SKM-1 treated with dmso at 0.1 percent for 144 hours (cell line): ENCODE measurements around the gene C17orf100.

Experiments used
- DNase-seq: peaks from one replicate; lab custom pipeline; 2025; ENCODE audit not compliant: unreplicated experiment; lab: John Stamatoyannopoulos, UW

C17orf100 gene

DNA sequence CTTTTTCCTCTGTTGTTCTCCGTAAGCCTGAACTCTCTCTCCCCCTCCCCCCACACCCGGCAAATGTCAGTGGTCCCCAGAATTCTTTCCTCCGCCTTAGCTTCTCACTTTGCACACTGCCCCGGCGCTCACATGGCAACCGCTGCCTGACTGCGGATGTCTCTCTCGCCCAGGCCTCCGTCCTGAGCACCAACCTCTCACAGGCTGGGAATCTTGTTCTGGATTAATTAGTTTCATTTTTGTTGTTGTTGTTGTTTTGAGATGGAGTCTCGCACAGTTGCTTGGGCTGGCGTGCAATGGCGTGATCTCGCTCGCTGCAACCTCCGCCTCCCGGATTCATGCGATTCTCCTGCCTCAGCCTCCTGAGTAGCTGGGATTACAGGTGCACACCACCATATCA lies 16.7 kb downstream of the C17orf100 start:
- no peak for DNase-seq

- no peak for DNase-seq
Measured at GRCh38 chr17:6668727-6669425, 17.3 kb downstream of the C17orf100 start.

DNA sequence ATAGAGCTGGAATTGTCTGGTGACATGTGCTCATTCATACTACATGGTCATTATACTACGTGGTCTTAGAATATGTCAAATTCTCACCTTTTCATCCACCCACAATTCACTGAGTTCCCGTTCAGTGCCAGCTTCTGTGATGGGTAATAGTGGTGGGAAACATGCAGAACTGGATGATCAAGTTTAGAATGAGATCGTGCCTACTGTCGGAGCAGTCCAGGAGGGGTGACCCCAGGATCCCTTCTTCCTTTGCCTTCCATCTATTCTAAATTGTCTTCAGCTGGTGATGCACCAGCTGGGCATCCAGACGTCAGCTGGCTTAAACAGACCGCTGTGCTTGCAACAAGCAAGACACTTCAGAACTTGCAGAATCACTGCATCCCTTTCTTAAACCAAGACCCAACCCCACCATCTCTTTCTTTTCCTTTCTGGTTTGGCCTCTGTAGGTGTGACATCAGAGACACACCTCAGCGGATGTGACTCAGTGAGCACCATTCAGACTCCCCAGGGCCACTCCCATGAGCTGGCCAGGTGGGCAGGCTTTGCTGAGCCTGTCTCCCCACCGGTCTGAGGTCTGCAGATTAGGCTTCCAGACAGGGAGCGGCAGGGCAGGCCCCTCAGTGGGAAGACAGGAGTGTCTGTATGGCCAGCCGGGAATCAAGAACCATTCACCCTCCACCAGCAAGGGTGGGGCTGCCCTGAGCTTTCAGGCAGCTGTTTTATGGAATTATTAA lies 18.1 kb downstream of the C17orf100 start:
- DNase-seq, result no peak

GRCh38 chr17:6670571-6670970 lies 19.0 kb downstream of the C17orf100 start:
- no peak for DNase-seq

DNA sequence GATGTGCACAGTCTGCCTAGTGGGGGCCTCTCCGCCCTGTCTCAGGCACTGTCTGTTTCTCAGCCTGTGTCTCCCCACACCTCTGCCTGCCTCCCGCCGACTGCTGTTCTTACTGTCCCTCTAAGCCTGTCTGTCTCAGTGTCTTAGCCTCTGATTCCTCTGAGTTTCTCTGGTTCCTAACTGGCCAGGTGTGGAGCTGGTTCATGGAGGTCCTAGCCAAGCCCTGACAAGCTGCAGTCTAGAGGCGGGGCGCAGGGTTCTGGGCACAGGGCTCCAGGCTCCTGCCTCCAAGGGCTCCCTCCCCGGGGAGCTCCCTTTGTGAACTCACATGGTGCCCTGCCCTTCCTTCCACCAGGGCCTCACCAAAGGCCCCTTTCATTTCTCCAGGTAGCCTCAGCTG lies 19.4 kb downstream of the C17orf100 start:
- no peak for DNase-seq

DNA sequence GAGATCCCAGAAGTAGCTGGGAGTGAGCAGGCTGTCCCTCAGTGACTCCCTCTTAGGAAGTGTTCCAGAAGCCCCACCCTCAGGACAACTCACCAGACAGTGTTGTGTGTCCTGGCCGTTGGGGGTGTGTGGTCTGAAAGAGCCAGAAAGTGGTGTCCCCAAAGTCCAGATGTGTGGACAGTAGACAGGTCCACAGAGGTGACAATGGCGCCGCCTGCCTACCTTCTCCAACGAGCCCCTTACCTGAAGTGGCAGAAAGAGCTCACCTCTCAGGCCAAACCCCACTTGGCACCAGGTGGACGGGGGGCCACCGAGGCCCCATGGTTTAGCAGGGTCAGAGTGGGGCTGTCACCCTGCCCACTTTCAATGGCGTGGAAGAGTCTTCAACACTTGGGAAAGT lies 19.9 kb downstream of the C17orf100 start:
- no peak for DNase-seq

- no peak for DNase-seq
Measured at GRCh38 chr17:6674586-6674985, 23.0 kb downstream of the C17orf100 start.

- no peak for DNase-seq
Measured at GRCh38 chr17:6675201-6675825, 23.8 kb downstream of the C17orf100 start.

GRCh38 chr17:6676802-6677157 lies 25.2 kb downstream of the C17orf100 start:
- no peak for DNase-seq

DNA sequence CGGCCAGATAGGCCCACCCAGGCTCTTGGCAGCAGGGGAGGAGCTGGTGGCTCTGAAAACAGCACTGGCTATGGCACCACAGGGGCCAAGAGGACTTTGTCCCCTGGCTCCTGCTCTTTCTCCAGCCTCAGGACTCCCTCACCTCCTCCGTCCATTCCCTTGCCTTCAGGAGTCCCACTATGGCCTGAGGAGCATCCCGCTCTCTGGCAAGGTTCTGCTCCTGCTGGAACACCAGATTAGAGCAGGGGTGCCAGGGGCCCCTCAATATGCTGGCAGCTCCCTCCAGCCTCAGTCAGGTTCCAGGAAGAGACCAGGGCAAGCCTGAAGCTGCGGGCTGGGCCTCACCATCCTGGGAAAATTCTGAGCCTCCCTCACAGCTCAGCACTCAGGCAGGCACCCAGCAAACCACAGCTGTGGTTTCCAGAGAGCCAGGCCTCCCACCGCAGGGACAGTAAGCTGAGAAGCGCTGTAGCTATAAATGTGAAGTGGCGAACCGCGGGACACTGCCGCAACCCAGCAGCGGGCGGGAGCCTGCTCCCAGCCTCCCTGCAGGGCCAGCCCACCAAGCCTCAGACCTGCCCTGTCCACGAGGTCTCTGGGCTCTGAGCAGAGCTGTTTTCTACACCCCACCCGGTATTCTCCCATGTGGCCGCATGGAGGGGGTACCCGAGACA lies 25.7 kb downstream of the C17orf100 start:
- DNase-seq, result peak; percentile 6

- DNase-seq, result no peak
Measured at GRCh38 chr17:6677946-6678345, 26.4 kb downstream of the C17orf100 start.

- DNase-seq, result no peak
Measured at GRCh38 chr17:6679241-6679640, 27.7 kb downstream of the C17orf100 start.

GRCh38 chr17:6681176-6681575 lies 29.6 kb downstream of the C17orf100 start:
- DNase-seq, result no peak

- DNase-seq, result no peak
Measured at GRCh38 chr17:6681671-6682070, 30.1 kb downstream of the C17orf100 start.

DNA sequence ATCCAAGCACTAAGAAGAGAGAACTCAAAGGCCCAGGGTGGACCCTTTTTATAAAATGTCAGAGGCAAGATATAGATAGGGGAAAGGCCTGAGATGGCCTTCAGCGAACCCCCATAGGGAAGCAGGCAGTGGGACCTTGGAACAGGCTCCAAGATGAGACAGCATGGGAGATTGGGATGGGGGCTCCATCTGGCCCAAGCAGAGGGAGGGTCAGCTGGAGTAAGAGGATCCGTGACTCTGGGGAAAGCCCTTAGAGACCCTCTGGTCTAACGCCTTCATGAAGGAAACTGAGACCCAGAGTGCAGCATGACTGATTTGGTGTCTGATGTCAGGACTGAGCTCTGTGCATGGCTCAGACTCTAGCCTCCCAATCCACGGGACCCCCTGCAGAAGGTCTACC lies 30.8 kb downstream of the C17orf100 start:
- no peak for DNase-seq

GRCh38 chr17:6683081-6683684 lies 31.6 kb downstream of the C17orf100 start:
- DNase-seq, result no peak

DNA sequence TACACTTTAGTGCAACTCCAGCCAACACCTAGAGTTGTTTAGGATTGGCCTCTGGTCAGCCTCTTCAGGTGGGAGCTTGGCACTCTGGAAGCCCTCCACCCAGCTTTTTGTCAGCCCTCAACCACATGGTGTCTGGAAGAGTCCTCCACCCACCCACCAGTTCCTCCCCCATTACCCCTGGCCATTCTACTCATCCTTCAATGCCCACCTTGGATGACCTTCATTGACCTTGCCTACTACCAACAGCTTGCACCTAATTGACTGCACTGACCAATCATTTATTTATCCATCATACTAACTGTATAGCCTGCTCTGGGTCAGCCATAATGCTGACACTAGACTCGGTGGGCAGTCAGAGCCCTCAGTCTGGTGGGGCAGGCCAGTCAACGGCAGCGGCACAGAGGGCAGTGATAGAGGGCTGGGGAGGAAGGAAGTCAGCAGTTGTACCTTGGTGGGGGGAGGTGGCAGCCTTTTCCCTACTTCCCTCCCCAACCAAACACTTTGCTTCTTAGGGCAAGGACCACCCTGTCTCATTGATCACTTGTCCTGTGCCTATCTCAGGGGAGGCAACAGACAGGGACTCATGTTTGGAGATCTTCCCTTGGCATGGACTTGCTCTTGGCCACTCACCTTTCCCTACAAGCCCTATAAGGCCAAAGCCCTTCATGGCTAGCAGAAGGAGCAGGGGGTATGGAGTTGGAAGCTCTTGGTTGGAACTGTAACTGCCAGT lies 32.3 kb downstream of the C17orf100 start:
- DNase-seq, result no peak

DNA sequence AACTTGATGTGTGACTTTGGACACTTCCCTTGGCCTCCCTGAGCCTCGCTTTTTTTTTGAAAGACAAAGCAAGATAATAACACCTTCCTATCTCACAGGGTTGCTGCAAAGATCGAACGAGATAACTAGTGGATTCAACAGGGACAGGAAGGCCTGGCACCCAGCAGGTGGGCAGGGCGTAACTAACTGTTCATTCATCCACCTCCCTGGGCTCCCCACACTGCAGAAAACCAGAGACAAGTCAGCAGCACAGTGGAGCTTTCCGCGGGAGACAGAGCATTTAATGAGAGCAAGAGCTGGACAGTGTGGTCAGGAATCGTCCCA lies 32.9 kb downstream of the C17orf100 start:
- no peak for DNase-seq

DNA sequence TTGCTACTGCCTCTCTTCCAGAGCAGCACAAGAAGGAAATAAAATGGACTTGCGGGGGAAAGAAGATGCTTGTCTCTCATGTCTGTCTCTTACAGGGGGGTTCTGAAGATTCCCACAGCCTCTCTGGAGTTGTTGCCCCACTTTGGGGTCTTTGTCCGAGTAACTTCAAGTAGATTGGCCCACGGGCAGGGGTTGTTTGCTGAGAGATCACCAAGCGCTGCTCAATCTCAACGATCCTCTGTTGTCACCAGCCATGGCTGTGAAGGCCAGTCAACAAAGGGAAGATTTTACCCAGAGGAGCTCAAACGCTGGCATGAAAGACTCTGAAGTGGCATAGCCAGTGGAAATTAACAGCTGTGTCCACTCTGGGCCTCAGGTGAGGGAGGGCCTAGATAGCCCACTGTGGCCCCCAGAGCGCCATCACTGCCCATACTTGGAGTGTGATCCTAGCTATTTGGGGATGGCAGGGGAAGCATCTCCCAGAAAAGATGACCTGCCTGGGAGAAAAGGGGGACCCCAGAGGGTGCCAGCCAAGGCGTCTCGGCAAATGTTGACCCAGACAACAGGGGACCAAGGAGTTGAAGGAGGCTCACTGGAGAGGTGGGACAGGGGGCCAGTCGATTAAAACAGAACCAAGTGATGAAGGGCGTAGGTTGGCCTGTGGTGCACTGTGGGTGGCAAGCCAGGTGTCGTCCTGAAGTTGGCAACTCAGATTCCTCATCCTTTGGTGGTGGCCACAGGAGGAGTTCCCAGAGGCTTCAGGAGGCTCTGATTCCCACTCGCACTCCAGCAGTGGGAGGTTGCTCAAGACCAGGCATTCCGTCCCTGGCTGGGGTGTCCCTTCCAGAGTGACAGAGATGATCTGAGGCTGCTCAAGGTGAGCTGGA lies 33.6 kb downstream of the C17orf100 start:
- no peak for DNase-seq

DNA sequence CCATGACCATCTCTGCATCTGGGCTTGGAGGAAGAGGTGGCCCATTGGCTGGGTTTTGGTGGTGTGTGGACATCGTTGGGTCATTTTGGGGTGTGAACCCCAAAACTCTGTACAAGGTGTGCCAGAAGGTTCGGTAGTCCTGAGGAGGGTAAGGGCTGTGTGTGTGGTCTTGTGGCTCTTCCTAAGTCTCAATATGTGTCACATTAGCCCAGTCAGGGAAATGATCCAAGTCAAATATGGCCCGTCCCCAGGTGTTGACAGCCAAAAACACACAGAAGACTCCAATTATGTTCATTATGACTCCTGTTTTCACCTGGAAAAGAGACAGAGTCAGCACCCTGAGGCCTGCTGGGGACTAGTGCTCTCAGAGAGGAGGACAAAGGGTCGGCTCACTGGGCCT lies 34.5 kb downstream of the C17orf100 start:
- DNase-seq, result no peak
